Endothelial cell of umbilical vein (primary cell): ENCODE data around the gene AUH. TPM values are rescaled to one million over a fixed set of nuclear protein-coding genes. Genes with fewer than 3 reads are reported as not detected.

ENCODE experiments used
- BruUV-seq: library from RNA; stranded (reverse); fragments of 400-500 nt; replicated peaks from 2 replicates; lab custom pipeline; 2021; lab: Mats Ljungman, UMichigan
- CTCF ChIA-PET: fragments of 300-600, 350-600 bp; sonication (Branson Sonifier 250); formaldehyde crosslinking; loops from one replicate; lab custom pipeline; 2021; ENCODE audit warnings: antibody characterized with exemption, inconsistent platforms; lab: Charles Lee
- POLR2A ChIA-PET: fragments of 300-600, 350-600 bp; sonication (Branson Sonifier 250); formaldehyde crosslinking; loops from one replicate; lab custom pipeline; 2021; ENCODE audit warnings: antibody characterized with exemption, inconsistent platforms; lab: Charles Lee
- DNase-seq: peaks from one replicate; pipeline ENCODE4 v3.0.0-alpha.2; 2011; ENCODE audit warnings: low read depth, low spot score
- FAIRE-seq: peaks from 2 replicates; lab custom pipeline; 2011; peaks lifted over from hg19 to GRCh38; lab: Jason Lieb, UNC
- H2AFZ ChIP-seq: 2 replicates; pipeline ENCODE4 v1.6.0; 2012; ENCODE audit warnings: low read depth, low read length, control low read depth, inconsistent platforms
- H3K27ac ChIP-seq: 2 replicates; pipeline ENCODE4 v1.5.1; 2011; ENCODE audit warnings: low read depth, mild to moderate bottlenecking, control low read depth, low read length, moderate library complexity; ENCODE audit not compliant: insufficient read depth
- H3K27me3 ChIP-seq, 2 experiments: 2 replicates each; pipeline versions ENCODE4 v1.6.0 to v1.6.1; 2011; ENCODE audit warnings: low read length in 2 of 2, mixed read lengths in 1 of 2; ENCODE audit not compliant: control insufficient read depth in 2 of 2, insufficient read depth in 2 of 2
- H3K36me3 ChIP-seq, 2 experiments: 2 replicates in 1 of 2; 3 replicates in 1 of 2; pipeline ENCODE4 v1.5.1; 2011; ENCODE audit warnings: low read length in 2 of 2, mild to moderate bottlenecking in 1 of 2, moderate library complexity in 1 of 2; ENCODE audit not compliant: control insufficient read depth in 2 of 2, insufficient read depth in 2 of 2; ENCODE audit errors: extremely low read depth in 1 of 2
- H3K4me1 ChIP-seq: 3 replicates; pipeline ENCODE4 v1.5.1; 2011; ENCODE audit warnings: mild to moderate bottlenecking, low read length; ENCODE audit not compliant: control insufficient read depth, insufficient read depth; ENCODE audit errors: extremely low read depth
- H3K4me2 ChIP-seq: 2 replicates; pipeline ENCODE4 v1.6.1; 2011; ENCODE audit warnings: low read length, control low read depth, mixed read lengths; ENCODE audit not compliant: insufficient read depth
- H3K4me3 ChIP-seq, 3 experiments: fragments of 200-600 bp in 1 of 3; sonication (generic), shearing (Covaris generic) in 1 of 3; replicated peaks in 1 of 3; 2 replicates each; pipeline ENCODE4 v1.5.1; 2011 to 2016; ENCODE audit warnings: control low read depth in 3 of 3, low read length in 3 of 3, mild to moderate bottlenecking in 2 of 3, inconsistent platforms in 1 of 3, low read depth in 1 of 3, moderate library complexity in 1 of 3; ENCODE audit not compliant: insufficient read depth in 1 of 3
- H3K79me2 ChIP-seq: 2 replicates; pipeline ENCODE4 v1.6.0; 2012; ENCODE audit warnings: low read length, inconsistent platforms; ENCODE audit not compliant: control insufficient read depth, insufficient read depth
- H3K9ac ChIP-seq: replicated peaks from 2 replicates; pipeline ENCODE3; 2011; ENCODE audit warnings: low read length, control low read depth; ENCODE audit not compliant: insufficient read depth; ENCODE audit errors: extremely low read depth
- H3K9me1 ChIP-seq: replicated peaks from 3 replicates; pipeline ENCODE4 v1.6.0; 2011; ENCODE audit warnings: mild to moderate bottlenecking, low read length; ENCODE audit not compliant: control insufficient read depth, insufficient read depth; ENCODE audit errors: extremely low read depth
- H3K9me3 ChIP-seq: replicated peaks from 2 replicates; pipeline ENCODE4 v1.5.1; 2012; ENCODE audit warnings: low read length, inconsistent platforms; ENCODE audit not compliant: control insufficient read depth, insufficient read depth
- H4K20me1 ChIP-seq: replicated peaks from 2 replicates; pipeline ENCODE3; 2011; ENCODE audit warnings: mild to moderate bottlenecking, low read length; ENCODE audit not compliant: control insufficient read depth, insufficient read depth; ENCODE audit errors: extremely low read depth
- CTCF ChIP-seq, 2 donors: IDR thresholded peaks; 1 replicate in 1 of 2; 2 replicates in 1 of 2; pipeline ENCODE4 v1.5.1; 2011; ENCODE audit warnings: low read length in 2 of 2, mild to moderate bottlenecking in 2 of 2, moderate library complexity in 2 of 2, control low read depth in 1 of 2, inconsistent platforms in 1 of 2, low read depth in 1 of 2; ENCODE audit not compliant: insufficient read depth in 1 of 2; ENCODE audit errors: extremely low read depth in 1 of 2
- EZH2 ChIP-seq: IDR thresholded peaks from 2 replicates; pipeline ENCODE4 v1.6.1; 2012; ENCODE audit warnings: borderline replicate concordance, low read depth, mild to moderate bottlenecking, moderate library complexity, low read length, inconsistent platforms; ENCODE audit not compliant: severe bottlenecking
- FOS ChIP-seq: IDR thresholded peaks from 2 replicates; pipeline ENCODE4 v1.6.1; 2011; ENCODE audit warnings: mild to moderate bottlenecking, low read length, moderate library complexity, borderline replicate concordance; ENCODE audit not compliant: insufficient read depth
- GATA2 ChIP-seq: IDR thresholded peaks from 2 replicates; pipeline ENCODE4 v1.7.0; 2011; ENCODE audit warnings: low read depth, mild to moderate bottlenecking, moderate library complexity, mixed read lengths, low read length; ENCODE audit not compliant: insufficient read length, insufficient read depth
- JUN ChIP-seq: IDR thresholded peaks from 2 replicates; pipeline ENCODE4 v1.6.1; 2011; ENCODE audit warnings: borderline replicate concordance, low read depth; ENCODE audit not compliant: insufficient read length, insufficient read depth
- MYC ChIP-seq: IDR thresholded peaks from one replicate; pipeline ENCODE4 v1.6.1; 2011; ENCODE audit warnings: mild to moderate bottlenecking, low read depth, low read length
- POLR2A ChIP-seq: IDR thresholded peaks from 2 replicates; pipeline ENCODE4 v1.6.1; 2012; ENCODE audit warnings: low read depth, mild to moderate bottlenecking, control low read depth, low read length
- POLR2AphosphoS5 ChIP-seq: IDR thresholded peaks from 2 replicates; pipeline ENCODE4 v1.6.1; 2012; ENCODE audit warnings: low read depth, mild to moderate bottlenecking, control low read depth, low read length, moderate library complexity; ENCODE audit not compliant: insufficient read depth
- dilution Hi-C: fragments of 300-500 bp; cut with MboI; formaldehyde crosslinking; loops from one replicate; pipeline ENCODE4 v1.15.0; 2019; ENCODE audit warnings: low sequenced_read_pairs; ENCODE audit not compliant: extremely low pct_ligation_motif_present
- intact Hi-C: fragments of 100-400 bp; cut with micrococcal nuclease; formaldehyde crosslinking; loops from one replicate; pipeline ENCODE4 v1.10.0; 2022
- polyA plus RNA-seq, 4 experiments: library from polyadenylated mRNA; depleted of rRNA in 3 of 4; stranded (reverse) in 3 of 4; unstranded in 1 of 4; fragments of >200 nt; gene quantifications; 2 replicates each; pipeline versions ENCODE4 v1.2.1 to v1.2.3, GENCODE V29; 2011 to 2012; ENCODE audit warnings: missing spikeins in 1 of 4
- total RNA-seq: library from RNA; stranded (reverse); gene quantifications from 2 replicates; pipeline ENCODE4 v1.2.3, GENCODE V29; 2021
- TF ChIP-seq, protein P1 (sequence below): IDR thresholded peaks from 2 replicates; pipeline ENCODE4 v1.6.1; 2011; ENCODE audit not compliant: insufficient read depth, insufficient read length

The AUH gene
- total and polyA plus RNA-seq, 2 donors (not counting 3 experiments of a cell fraction or from before 2014, with no cell fraction given), result 2.3 to 9.2 TPM

GRCh38 chr9:91246846-91247245 is 114.9 kb downstream of the AUH start:
- no peak overlapping the region for H3K9ac ChIP-seq
- DNase-seq (no peak), FAIRE-seq (no peak)
- H3K79me2 ChIP-seq, result no peaks in the 10 kb centered on the region
- intact Hi-C loops, result no loop called here
- no peaks in the 10 kb centered on the region for H4K20me1 ChIP-seq
- no TSS peak for BruUV-seq
- H3K36me3 ChIP-seq, result no peaks in the 10 kb centered on the region
- TF ChIP-seq FOS (no peak), POLR2AphosphoS5 (no peak), EZH2 (no peak), JUN (no peak), GATA2 (no peak), MYC (no peak), CTCF (IDR thresholded peaks at IDR 0.05; ENCODE audit: extremely low read depth in 1 of 2, insufficient read depth in 1 of 2, low read depth in 1 of 2, low read length in 2 of 2) (no peak), POLR2A (no peak)
- TF ChIP-seq, protein P1, sequence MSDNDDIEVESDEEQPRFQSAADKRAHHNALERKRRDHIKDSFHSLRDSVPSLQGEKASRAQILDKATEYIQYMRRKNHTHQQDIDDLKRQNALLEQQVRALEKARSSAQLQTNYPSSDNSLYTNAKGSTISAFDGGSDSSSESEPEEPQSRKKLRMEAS, result no peak
- no peak overlapping the region for H2AFZ ChIP-seq
- no peak overlapping the region for H3K27ac ChIP-seq
- H3K27me3 ChIP-seq, result no peaks in the 10 kb centered on the region
- ChIA-PET CTCF (no interaction called here), POLR2A (no interaction called here)
- no peaks in the 10 kb centered on the region for H3K9me1 ChIP-seq
- H3K9me3 ChIP-seq, result no peaks in the 10 kb centered on the region
- peaks cover 3% of the 10 kb centered on the region for H3K4me1 ChIP-seq
- no peak overlapping the region for H3K4me3 ChIP-seq
- dilution Hi-C loops, result no loop called here
- no peak overlapping the region for H3K4me2 ChIP-seq
